ENCODE results near the gene KLHL17.

KLHL17 gene

GRCh38 chr1:952603-953002 lies 7.8 kb upstream of the KLHL17 start:
- no peak for DNase-seq

- no peak for DNase-seq
Observed at GRCh38 chr1:953524-954320, 6.7 kb upstream of the KLHL17 start.

DNA sequence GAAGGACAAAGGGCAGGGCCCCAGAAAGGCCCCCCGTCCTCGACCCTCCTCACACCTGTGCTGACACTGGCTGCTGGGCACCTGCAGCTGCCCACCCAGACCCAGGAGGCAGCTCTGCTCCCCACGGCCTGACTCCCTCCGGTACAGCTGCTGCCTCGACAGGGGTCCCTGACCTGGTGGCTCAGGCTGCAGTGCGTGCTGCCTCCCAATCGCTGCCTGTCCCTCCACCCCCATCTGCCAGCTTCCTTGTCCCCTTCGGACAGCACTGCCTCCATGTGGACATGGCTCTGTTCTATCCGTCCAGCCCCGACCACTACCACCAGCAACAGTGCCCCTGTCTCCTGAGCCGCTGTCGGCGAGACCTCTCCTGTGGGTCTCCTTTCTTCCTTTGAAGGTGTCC lies 5.5 kb upstream of the KLHL17 start:
- DNase-seq = no peak

DNA sequence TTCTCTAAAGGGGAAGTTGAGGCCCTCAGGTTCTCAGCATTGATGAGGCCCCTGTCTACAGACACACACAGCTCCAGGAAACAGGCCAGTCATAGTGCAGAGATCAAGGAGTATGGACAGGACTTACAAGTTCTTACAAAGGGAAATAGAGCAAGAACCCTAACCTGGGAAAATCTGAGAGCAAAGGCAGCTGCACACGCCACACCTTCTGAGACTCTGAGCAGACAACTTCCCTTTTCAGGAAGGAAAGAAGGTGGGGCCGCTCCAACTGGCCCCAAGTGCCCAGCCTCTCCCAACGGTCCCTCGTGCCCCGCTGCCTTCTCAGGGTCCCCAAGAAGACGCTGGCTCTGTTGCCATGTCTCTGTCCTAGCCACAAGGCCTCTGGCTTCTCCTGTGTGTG lies 4.9 kb upstream of the KLHL17 start:
- no peak for DNase-seq

- DNase-seq = no peak
Observed at GRCh38 chr1:956636-957035, 3.7 kb upstream of the KLHL17 start.

GRCh38 chr1:958823-959730 lies 1.3 kb upstream of the KLHL17 start, which contains the start of gene NOC2L:
Gene NOC2L, minus strand, starts transcription at chr1:959256. Its CDS starts 16 bp downstream, at chr1:959240.
- peak; percentile 99 for DNase-seq

DNA sequence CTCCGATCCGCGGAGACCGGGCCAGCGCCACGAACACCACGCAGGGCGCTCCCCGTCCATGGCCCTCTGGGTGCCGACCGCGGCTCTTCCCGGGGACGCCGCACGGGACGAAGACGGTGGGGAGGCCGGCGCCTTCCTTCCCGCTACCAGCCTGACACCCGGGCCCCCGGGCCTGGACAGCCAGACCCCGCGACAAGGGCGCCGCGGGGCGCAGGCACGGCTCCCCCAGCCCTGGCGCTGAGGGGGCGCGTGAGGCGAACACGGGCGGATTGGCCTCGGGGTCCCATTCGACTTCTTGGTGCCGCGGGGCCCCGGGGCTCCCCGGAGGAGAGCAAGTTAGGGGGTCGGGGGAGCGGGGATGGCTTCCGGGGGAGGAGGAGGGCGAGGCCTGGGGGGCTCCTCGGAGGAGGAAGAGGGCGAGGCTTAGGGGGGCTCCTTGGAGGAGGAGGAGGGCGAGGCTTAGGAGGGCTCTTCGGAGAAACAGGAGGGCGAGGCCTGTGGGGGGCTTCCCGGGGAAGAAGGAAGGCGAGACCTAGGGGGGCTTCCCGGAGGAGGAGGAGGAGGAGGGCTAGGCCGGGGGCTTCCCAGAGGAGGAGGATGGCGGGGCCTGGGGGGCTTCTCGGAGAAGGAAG lies 537 bp upstream of the KLHL17 start:
- DNase-seq = no peak

DNA sequence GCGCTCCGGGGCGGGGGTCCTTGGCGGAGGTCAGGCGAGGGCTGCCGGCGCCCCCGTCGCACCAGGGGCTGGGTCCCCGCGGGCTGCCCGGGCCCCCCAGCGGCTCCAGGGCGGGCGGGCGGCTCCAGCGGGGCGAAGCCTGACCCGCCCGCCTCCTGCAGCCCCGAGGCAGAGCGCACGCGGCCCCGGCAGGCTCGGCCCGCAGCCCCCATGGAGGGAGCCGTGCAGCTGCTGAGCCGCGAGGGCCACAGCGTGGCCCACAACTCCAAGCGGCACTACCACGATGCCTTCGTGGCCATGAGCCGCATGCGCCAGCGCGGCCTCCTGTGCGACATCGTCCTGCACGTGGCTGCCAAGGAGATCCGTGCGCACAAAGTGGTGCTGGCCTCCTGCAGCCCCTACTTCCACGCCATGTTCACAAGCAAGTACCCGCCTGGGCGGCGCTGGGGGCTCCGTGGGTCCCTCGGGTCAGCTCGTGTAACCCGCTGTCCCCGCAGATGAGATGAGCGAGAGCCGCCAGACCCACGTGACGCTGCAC lies 817 bp downstream of the KLHL17 start:
- no peak for DNase-seq

DNA sequence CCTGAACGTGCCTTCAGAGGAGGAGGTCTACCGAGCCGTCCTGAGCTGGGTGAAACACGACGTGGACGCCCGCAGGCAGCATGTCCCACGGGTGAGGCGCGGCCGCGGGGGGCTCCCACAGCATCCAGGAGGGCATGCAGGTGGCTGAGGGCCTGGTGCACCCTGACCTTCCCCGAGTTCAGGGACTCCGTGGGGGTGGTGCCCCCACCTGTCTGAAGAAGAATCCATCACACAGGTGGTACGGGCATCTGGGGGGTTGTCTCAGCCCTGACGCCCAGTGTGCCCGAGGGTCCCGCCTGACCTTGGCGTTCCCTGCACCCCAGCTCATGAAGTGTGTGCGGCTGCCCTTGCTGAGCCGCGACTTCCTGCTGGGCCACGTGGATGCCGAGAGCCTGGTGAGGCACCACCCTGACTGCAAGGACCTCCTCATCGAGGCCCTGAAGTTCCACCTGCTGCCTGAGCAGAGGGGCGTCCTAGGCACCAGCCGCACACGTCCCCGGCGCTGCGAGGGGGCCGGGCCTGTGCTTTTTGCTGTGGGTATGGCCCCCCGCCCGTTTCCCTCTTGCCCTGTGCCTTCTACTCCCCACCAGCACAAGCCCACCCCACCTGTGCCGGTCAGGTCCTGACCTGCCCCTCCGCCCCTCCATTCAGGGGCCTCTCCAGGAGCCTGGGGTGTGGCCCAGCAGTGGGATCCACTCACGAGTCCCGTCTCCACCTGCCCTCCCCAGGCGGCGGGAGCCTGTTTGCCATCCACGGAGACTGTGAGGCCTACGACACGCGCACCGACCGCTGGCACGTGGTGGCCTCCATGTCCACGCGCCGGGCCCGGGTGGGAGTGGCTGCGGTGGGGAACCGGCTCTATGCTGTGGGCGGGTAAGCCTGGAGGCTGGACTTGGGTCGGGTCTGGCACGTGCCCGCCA lies 2.3 kb downstream of the KLHL17 start:
- DNase-seq = no peak

- no peak for DNase-seq
Observed at GRCh38 chr1:963301-963651, 2.9 kb downstream of the KLHL17 start.

- DNase-seq = no peak
Observed at GRCh38 chr1:963746-964525, 3.6 kb downstream of the KLHL17 start.

DNA sequence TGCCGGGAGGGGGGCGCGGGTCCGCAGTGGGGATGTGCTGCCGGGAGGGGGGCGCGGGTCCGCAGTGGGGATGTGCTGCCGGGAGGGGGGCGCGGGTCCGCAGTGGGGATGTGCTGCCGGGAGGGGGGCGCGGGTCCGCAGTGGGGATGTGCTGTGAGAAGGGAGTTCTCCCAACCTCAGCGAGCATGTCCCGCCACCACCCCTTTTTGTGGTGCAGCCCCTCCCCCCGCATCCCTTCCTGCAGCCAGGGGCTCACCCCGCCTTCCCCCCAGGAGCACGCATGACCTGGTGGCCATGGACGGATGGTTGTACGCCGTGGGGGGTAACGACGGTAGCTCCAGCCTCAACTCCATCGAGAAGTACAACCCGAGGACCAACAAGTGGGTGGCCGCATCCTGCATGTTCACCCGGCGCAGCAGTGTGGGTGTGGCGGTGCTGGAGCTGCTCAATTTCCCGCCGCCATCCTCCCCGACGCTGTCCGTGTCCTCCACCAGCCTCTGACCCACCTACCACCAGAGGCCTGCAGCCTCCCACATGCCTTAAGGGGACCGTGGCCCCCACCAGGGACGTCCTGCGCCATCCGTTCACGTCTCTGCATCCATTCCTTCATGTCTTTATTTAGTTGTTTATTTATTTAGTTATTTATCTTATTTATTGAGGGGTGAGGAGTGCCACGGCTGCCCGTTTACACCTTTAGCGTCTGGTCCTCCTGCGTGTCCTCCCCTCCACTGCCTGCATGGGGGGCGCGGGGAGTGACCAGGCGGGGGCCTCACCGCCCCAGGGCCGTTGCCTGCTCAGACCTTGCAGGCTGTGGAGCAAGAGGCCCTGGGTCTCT lies 4.5 kb downstream of the KLHL17 start:
- no peak for DNase-seq

DNA sequence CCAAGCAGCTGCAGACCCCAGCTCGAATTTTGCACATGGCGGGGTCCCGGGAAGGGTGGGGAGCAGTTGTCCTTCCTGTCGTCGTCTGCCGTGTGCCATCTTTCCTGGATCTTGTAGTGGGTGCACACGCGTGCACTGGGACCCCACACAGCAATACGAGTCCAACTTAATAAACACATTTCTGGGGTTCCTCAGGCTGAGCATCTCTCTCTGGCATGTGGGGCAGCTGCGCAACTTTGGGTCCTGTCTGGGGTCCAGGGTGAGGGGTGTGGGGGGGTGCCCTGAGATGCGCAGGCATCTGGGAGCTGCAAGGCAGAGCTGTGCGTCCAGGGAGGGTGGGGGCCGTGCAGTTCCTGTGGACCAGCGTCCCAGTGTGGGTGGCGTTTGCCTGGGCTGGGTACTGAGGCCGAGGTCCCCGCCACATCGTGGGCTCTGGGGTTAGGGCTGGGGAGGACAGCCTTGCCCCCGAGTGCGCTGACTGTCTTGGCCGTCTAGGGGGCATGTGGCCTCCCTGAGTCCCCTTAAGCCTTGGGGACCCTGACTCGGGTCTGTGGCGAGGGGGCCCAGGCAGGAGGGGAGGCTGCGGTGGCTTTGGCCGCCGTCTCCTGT lies 5.2 kb downstream of the KLHL17 start:
- DNase-seq = no peak

DNA sequence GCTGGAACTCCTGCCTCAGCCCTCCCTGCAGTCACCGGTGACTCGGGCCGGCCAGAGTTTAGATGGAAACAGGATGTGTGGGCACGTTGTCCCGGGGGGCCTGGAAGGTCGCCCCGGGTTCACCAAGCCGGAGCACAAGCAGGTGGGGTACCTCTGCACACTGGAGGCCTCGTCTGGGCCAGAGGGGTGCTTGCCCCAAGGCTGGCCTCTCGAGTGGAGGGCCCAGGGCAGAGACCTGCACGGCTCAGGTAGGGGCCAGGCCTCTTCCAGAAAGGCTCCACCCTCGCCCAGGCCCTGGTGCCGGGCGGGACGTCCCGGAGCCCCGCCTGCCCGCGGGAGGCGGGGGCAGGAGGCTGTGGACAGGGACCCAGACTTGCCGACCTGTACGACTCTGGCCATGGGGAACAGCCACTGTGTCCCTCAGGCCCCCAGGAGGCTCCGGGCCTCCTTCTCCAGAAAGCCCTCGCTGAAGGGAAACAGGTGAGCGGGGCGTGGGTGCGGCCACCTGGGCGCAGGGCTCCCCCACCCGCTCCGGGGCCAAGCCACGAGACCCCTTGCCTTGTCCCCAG lies 5.8 kb downstream of the KLHL17 start, which contains the start of gene PLEKHN1:
TSS of gene PLEKHN1 (plus strand) at position 348 of the 569 bp plus-strand sequence. CDS start at position 398, 50 bp downstream.
- DNase-seq = no peak

DNA sequence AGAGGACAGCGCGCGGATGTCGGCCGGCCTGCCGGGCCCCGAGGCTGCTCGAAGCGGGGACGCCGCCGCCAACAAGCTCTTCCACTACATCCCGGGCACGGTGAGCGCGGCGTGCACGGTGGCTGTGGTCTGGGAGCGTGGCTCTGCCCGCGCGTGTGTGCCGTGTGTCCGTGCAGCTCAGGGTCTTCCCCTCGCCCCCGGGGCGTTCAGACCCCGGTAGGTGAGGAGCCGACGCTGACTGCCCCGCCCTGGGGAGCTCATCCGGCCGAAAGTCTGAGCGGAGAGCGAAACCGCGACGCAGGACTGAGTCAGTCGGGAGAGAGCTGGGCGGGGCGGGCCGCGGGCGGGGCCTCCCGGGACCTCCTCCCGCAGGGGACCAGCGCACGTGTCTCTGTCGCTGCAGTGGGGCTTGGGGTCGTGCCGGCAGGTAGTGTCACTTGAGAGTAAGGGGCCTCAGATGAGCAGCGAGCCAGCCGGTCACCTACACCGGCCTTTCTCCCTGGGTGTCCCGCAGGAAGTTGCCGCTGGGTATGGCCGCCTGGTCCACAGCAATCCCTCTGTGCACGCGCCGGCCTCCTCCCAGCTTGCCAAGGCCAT lies 6.4 kb downstream of the KLHL17 start:
- peak; percentile 83 for DNase-seq

DNA sequence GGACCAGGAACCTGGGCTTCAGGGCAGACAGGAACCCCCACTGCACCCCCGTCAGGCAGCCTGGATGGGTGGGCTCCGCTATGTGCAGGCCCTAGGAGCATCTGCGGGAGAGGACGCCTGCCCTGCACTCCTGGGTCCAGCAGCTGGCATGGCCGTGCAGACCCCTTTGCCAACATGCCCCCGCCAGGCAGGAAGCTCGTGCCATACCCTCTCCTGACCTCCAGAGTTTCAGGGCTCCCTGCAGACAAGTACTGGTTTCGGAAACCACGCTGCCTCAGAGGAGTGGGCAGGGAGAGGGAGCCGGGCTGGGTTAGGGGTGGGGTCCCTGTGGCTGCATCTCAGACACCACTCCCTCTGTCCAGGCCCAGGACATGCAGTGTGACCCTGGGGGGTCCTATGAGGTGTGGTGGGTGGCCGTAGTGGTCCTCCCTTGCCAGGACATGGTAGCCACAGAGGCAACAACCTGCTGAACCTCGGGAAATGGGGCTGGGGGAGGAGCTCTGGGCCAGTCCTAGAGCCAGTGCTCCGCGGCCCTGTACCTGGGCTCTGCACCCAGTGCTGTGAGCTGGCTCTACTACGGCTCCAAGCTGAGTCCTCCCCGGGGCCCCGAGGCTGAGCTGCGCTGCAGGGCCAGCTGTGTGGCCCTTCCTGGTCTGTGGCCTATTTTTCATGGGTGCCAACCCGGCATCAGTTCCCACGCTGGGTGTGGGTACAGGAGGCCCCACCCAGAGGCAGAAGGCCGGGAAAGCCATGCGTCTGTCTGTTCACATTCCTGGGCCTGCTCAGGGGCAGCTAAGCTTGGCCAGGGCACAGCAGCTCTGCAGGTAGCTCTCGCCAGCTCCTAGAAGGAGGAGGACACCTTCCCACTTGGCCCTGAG lies 7.3 kb downstream of the KLHL17 start:
- DNase-seq = no peak

DNA sequence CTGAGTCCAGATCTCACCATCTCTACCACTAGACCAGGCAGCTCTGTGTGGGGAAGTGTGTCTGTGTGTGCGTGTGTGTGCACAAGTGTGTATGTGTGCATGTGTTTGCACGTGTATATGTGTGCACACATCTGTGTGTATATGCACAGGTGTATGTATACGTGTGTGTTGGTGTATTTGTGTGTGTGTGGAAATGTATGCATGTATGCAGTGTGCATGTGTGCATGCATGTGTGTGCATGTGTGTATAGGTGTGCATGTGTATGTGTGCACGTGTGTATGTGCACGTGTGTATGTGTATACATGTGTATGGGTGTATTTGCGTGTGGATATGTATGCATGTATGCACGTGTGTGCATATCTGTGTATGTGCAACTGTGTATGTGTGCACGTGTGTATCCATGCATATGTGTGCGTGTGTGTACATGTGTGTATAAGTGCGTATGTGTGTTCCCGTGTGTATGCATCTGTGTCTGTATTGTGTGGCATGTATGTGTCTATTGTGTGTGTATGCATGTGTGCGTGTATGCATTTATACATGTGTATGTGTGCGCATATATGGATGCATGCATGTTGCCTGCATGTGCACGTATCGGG lies 9.0 kb downstream of the KLHL17 start:
- DNase-seq = no peak

Data from activated T-cell treated with anti-CD3 and anti-CD28 coated beads, Interleukin-2, amount 50 U/mL, for 1 hour (primary cell).